GM15510 (cell line): ENCODE data around the gene SACS.

ENCODE experiments used
- POLR2A ChIP-seq: IDR thresholded peaks from 3 replicates; pipeline ENCODE4 v1.6.1; 2011; ENCODE audit warnings: borderline replicate concordance; ENCODE audit not compliant: insufficient read length; ENCODE audit errors: extremely low read depth

The SACS gene, protein sequence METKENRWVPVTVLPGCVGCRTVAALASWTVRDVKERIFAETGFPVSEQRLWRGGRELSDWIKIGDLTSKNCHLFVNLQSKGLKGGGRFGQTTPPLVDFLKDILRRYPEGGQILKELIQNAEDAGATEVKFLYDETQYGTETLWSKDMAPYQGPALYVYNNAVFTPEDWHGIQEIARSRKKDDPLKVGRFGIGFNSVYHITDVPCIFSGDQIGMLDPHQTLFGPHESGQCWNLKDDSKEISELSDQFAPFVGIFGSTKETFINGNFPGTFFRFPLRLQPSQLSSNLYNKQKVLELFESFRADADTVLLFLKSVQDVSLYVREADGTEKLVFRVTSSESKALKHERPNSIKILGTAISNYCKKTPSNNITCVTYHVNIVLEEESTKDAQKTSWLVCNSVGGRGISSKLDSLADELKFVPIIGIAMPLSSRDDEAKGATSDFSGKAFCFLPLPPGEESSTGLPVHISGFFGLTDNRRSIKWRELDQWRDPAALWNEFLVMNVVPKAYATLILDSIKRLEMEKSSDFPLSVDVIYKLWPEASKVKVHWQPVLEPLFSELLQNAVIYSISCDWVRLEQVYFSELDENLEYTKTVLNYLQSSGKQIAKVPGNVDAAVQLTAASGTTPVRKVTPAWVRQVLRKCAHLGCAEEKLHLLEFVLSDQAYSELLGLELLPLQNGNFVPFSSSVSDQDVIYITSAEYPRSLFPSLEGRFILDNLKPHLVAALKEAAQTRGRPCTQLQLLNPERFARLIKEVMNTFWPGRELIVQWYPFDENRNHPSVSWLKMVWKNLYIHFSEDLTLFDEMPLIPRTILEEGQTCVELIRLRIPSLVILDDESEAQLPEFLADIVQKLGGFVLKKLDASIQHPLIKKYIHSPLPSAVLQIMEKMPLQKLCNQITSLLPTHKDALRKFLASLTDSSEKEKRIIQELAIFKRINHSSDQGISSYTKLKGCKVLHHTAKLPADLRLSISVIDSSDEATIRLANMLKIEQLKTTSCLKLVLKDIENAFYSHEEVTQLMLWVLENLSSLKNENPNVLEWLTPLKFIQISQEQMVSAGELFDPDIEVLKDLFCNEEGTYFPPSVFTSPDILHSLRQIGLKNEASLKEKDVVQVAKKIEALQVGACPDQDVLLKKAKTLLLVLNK (N-terminal part only)

DNA sequence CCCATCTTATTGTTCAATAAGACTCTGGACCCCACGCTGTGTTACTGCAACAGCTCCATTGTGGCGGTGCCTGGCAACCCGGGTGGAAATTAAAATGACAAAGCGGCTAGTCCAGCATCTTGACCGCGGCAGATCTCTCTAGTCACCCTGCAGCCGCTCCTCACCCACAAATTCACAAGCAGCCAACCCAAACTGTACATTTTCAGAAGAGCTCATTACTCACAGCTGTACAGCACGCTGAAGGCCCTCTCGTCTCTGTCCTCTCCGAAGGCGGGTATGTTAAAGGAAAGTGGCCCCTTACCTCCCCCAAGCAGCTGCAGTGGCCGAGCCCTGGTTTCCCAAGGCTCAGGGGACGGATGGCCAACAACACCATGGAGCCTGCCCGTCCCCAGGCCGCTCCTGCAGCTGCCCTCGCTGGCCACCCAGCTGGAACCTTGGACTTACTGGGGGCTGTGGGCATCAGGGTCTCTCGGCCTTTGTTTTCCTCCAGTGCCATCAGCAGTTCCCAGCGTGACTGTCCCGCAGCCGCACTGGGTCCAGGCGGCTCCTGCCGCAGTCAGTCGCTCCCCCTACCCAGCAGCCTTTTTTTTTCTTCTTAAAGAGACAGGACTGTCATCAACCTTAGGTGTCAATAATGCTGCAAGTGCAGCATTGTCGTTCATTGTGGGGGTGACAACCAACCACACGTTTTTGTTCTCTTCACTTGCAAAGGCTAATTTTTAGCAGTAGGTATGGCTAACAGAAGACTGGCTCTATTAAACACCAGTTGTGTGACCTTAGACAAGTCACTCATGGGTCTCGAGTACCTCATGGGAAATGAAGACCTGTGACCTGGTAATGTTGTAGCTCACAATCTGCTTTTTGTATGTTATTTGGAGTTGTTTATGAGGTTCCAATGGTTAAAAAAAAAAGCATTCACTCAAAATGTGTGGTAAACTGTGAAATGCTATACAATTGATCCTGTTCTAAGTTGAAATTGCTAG, at the start of gene SACS:
SACS (minus strand) TSS at position 532 of the 983 bp plus-strand sequence. CDS start 22,463 bp downstream, outside the sequence.
- no peak for TF ChIP-seq POLR2A

DNA sequence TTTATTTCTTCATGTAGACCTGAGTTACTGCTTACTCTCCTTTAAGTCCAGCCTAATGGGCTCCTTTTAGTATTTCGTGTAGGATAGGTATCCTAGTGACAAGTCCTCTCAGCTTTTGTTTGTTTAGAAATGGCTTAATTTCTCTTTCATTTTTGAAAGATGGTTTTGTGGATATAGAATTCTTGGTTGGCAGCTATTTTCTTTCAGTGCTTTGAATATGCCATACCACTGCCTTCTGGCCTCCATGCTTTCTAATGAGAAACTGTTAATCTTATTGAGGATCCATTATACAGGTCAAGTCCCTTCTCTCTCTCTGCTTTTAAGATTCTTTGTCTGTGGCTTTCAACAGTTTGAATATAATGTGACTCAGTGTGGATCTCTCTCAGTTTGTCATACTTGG, 46.8 kb upstream of the SACS start:
- TF ChIP-seq POLR2A = no peak

DNA sequence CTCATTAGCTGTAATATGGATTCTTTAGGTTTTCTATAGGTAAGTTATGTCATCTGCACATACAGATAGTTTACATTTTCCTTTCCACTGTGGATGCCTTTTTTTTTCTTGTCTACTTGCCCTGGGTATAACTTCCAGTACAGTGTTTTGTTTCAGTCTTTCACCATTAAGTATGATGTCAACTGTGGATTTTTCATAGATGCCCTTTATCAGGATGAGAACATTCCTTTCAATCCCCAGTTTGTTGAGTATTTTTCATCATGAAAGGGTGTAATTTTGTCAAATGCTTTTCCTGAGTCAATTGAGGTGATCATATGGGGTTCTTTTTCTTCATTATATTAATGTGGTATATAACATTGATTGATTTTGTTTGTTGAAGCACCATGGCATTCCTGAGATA, 43.6 kb upstream of the SACS start:
- no peak for TF ChIP-seq POLR2A

DNA sequence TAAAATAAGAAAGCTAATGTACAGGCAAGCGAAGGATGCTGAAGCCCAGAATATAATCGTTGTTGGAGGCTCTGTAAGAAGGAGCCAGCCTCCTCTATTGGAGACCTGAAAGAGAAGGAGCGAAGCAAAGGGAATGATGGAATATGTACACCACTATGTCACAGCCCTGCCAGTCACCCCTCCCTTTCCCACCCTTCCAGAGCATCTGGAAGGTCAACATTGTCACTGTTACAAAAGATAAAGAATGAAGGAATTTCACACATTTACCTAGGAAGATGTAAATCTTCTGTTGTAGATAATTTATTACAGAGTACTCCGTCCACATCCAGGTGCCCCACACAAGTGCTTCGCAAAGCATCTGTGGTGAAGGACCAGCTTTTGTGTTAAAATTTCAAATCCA, 39.7 kb upstream of the SACS start:
- no peak for TF ChIP-seq POLR2A

DNA sequence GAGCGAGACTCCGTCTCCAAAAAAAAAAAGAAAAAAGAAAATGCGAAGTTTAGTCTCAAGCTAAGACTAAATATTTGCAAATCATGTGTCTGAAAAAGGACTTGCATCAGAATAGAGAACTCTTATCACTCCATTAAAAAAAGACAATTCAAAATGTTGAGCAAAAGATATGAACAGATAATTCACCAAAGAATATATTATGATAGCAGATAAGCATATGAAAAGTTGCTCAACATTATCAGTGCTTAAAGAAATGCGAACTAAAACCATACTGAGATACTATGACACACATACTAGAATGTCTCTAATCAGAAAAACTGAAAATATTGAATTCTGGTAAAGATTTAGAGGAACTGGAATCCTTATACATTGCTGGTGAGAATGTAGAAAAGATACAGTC, 38.7 kb upstream of the SACS start:
- TF ChIP-seq POLR2A = no peak

DNA sequence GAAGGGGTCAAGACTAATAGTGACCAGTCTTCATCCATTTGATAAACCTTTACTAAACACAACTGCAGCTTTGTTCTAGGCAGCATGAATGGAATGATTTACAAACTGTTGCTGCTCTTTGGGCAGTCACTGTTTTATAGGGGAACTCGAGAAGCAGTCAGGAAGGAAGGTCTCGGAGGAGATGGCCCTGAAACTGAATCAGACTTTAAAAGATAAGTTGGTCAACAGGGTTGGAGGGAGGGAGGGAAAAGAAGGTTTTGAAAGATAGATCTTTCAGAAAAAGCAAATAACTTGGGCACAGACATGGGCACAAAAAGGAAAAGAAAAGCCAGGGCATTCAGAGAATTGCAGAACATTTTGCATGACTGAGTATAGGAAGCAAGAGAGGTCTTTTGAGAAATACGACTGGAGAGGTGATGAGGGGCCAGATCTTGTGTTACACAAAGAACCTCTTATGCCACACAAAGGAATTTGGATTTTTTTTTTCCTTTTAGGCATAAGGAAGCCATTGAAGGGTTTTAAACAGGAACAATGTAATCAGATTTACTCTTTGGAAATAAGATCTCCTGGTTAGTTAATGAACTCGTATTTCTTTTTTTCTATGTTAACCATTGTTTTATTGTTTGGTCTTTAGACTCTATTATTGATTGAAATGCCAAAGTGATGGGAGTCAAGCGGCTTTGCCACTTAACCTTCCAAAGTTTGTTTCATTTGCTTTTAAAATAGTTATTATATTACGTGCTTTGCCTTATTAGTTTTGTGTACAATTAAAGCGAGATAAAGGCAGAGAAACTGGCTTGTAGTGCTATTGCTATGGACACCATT, 37.5 kb upstream of the SACS start:
- no peak for TF ChIP-seq POLR2A

DNA sequence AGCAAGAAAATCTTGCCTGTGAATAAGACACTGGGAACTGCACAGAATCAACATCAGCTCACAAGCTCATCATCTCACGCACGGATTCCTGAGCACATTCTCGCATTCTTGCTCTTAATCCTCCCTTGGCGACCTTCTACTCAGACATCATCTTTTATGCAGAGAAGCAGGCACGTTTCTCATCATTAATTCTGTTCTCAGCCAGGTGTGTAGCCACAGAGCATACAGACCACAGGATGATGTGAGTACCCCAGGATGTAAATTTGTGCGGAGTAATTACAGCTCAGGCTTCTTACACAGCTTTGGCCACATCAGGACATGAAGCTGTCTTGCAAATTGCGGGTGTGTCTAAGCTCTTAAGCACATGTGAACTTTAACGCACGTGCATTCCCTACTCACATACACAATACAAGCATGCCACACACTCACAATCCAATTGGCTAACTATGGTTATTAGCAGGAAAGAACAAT, 36.5 kb upstream of the SACS start:
- TF ChIP-seq POLR2A = no peak

DNA sequence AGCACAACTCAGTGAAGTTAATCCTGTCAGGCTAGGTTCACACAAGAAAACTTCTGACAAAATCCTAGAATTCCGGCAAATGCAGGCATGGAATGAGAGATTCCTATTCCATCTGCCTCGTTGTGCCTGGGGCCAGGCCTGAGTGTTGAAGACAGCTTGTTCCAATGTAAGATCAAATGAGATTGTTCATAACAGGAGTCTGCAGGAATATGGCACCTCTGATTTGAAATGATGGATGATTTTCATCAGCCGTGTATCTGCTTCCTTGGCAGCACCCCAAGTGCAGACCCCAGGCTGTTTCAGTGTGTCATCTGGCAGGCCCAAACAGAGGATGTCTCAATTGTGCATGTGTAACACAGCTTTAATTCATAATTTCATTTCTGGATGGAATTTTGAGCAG, 35.3 kb upstream of the SACS start:
- no peak for TF ChIP-seq POLR2A

DNA sequence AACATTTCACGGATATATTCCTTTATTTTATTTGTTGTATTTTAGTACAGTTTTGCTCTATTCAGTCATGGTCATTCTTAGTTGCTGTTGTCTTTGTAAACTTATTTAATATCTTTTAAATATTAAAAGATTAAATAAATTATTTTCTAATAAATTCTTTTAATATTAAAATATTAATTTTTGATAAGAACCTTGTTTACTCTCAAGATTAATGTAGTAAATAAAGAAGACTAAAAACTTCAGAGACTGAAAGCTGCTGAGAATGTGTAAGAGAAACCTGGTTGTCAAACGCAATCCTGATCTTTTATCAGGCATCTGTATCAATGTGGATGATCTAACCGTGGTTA, 34.4 kb upstream of the SACS start:
- TF ChIP-seq POLR2A = no peak

DNA sequence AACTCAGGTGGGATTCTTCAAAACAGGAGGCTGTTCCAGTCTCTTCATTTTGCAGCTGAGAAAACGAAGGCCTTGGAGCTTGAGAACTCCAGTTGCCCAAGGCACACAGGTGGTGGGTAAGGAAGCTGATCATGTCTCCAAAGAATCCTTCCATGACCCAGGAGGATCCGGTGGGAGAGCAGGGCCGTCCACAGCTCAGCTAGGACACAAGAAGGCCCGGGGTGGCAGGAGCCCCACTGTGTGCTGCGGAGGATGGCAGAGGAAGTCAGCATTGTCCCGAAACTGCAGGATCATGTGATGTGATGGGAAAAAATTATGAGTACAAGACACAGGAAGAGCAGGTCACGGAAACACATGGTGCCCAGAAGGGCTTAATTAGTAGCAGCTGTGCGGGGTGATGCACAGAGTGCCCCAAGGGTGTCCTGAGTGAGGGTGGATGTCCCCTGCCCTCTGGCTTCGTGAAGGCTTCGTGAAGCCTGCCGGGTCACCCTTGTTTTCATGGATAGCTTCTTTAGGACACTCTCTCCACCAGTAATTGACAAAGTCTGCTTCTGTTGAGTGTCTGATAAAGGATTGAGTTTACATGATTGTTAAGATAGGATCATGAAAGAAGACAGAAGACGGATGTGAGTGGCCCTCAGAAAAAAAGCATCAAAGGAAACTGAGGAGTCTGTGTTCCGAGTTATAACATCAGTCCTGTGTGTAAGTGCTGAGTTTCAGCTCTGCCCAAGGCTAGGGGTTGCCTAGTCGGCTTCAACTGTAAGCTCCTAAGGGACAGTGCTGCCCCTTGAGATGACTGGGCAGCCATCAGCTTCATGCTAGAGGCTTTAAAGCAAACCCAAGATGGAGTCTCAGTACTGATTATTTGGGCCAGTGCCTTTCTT, 33.8 kb upstream of the SACS start:
- no peak for TF ChIP-seq POLR2A

DNA sequence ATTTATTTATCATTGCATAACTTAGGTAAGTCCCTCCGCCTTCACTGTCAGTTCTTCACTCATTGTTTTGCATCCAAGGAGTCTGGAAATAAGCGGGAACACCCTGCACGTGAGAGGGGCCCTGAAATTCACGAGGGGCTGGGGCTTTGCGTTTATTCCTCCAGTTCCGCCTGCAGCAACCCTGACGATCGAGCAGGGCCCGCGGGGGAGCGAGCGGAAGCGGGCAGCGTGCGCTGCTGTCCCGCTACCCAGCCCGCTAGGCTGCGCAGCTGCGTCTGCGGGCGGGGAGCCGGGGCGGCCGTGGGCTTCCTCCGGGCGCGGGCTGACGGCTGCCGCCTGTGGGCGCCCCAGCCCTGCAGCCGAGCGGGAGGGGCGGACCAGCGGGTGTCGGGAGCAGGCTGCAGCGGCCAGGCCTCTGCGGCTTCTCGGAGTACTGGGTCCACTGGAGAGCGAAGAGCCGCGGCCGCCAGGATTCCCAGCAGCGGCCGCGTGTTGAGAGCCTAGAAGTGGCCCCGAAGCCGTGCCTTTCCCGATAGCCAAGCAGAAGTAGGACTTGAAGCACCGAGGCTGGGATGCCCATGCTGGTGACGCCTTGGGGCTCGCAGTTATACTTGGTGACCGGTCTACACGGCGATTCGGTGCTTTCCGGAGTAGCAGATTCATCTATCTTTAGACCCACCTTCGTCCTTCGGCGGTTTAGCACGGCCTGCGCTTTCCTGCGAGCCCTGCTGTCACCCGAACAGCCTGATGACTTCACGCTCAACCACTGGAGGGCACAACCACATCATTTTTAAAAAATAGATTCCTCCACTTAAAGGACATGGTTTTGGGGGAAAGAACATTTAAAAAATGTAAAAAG, 32.9 kb upstream of the SACS start:
- peak; percentile 17 for TF ChIP-seq POLR2A

DNA sequence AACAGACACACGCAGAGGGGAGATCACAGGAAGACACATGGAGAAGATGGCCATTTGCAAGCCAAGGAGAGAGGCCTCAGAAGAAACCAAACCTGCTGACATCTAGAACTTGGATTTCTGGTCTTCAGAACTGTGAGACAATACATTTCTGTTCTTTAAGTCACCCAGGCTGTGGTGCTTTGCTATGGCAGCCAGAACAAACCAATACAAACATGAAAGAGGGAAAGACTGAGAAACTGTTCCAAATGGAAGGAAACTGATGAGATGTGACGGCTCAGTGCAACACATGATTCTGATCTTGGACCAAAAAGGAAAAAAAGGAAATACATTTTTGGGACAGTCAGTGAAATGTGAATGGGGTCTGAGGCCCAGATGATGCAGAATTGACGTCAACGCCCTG, 30.2 kb upstream of the SACS start:
- no peak for TF ChIP-seq POLR2A
